ENCODE measurements around the gene CCNA1. TPM values are rescaled to one million over a fixed set of nuclear protein-coding genes. Genes with fewer than 3 reads are reported as not detected.

Gene CCNA1
- total and polyA plus RNA-seq, 8 donors: 0.15 to 4.6 (median 2.1) TPM

DNA sequence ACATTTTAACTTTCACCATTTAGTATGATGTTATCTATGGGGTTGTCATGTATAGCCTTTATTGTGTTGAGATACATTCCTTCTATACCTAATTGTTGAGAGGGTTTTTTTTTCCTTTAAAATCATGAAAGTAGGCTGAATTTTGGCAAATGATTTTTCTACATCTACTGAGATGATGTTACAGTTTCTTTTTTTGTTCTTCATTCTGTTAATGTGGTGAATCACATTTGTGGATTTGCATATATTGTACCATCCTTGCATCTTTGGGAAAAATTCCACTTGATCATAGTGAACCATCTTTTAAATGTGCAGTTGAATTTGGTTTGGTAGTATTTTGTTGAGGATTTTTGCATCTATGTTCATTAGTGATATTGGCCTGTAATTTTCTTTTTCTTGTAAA is 29.2 kb downstream of the CCNA1 start:
- H3K36me3 ChIP-seq: no peaks in the 10 kb centered on the region
- ATAC-seq (no peak), DNase-seq (no peak)
- no peaks in the 10 kb centered on the region for H3K4me1 ChIP-seq
- H3K4me3 ChIP-seq: no peak overlapping the region
- TF ChIP-seq, protein P1, sequence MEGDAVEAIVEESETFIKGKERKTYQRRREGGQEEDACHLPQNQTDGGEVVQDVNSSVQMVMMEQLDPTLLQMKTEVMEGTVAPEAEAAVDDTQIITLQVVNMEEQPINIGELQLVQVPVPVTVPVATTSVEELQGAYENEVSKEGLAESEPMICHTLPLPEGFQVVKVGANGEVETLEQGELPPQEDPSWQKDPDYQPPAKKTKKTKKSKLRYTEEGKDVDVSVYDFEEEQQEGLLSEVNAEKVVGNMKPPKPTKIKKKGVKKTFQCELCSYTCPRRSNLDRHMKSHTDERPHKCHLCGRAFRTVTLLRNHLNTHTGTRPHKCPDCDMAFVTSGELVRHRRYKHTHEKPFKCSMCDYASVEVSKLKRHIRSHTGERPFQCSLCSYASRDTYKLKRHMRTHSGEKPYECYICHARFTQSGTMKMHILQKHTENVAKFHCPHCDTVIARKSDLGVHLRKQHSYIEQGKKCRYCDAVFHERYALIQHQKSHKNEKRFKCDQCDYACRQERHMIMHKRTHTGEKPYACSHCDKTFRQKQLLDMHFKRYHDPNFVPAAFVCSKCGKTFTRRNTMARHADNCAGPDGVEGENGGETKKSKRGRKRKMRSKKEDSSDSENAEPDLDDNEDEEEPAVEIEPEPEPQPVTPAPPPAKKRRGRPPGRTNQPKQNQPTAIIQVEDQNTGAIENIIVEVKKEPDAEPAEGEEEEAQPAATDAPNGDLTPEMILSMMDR (IDR thresholded peaks at IDR 0.05): no peak
- intact Hi-C loops (cut with DNase I): no loop called here
- no peaks in the 10 kb centered on the region for H3K9me3 ChIP-seq
- no peak overlapping the region for H3K27ac ChIP-seq
- no peaks in the 10 kb centered on the region for H3K27me3 ChIP-seq

DNA sequence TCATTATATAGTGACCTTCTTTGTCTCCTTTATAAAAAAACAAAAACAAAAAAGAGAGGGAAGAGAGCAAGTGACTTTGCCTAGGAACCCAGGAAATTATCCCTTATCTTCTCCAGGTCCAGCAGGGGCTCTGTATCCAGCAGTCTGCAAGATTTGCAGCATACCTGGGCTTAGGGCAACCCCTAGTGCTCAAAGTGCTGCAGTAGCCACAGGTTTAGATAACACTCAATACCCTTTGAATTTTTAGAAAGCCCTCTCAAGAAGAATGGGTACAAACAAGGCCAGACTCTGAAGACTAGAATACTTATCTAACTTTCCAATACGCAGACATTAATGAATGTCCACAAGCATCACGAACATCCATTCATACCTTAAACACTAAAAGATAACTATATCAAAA is 43.2 kb downstream of the CCNA1 start:
- no peak overlapping the region for H3K4me3 ChIP-seq
- ATAC-seq (no peak), DNase-seq (no peak)
- H3K9me3 ChIP-seq: peaks cover 0 to 25% of the 10 kb centered on the region in 2 donors
- no peaks in the 10 kb centered on the region for H3K27me3 ChIP-seq
- intact Hi-C loops (cut with DNase I): no loop called here
- no peaks in the 10 kb centered on the region for H3K4me1 ChIP-seq
- no peaks in the 10 kb centered on the region for H3K36me3 ChIP-seq
- H3K27ac ChIP-seq: no peak overlapping the region
- TF ChIP-seq, protein P1 (IDR thresholded peaks at IDR 0.05): no peak

DNA sequence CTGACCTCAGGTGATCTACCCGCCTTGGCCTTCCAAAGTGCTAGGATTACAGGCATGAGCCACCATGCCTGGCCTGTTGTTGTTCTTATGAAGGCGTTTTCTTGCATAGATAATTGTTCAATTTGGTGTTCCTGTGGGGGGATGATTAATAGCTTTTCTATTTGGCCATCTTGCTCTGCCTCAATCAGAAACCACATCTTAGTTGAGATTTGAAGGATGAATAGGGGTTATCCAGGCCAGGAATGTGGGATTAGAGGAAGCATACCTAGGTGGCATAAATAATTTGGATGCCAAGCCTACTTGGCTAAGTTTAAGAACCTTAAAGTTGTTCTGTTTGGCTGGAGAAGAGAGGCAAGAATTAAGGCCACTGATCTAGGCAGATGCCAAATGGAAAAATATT is 44.4 kb downstream of the CCNA1 start:
- DNase-seq: no peak
- no peaks in the 10 kb centered on the region for H3K36me3 ChIP-seq
- H3K27me3 ChIP-seq: no peaks in the 10 kb centered on the region
- peaks cover 0 to 25% of the 10 kb centered on the region in 2 donors for H3K9me3 ChIP-seq
- TF ChIP-seq, protein P1 (IDR thresholded peaks at IDR 0.05): no peak
- no peak for ATAC-seq
- H3K4me1 ChIP-seq: no peaks in the 10 kb centered on the region
- H3K4me3 ChIP-seq: no peak overlapping the region
- intact Hi-C loops (cut with DNase I): no loop called here
- no peak overlapping the region for H3K27ac ChIP-seq

DNA sequence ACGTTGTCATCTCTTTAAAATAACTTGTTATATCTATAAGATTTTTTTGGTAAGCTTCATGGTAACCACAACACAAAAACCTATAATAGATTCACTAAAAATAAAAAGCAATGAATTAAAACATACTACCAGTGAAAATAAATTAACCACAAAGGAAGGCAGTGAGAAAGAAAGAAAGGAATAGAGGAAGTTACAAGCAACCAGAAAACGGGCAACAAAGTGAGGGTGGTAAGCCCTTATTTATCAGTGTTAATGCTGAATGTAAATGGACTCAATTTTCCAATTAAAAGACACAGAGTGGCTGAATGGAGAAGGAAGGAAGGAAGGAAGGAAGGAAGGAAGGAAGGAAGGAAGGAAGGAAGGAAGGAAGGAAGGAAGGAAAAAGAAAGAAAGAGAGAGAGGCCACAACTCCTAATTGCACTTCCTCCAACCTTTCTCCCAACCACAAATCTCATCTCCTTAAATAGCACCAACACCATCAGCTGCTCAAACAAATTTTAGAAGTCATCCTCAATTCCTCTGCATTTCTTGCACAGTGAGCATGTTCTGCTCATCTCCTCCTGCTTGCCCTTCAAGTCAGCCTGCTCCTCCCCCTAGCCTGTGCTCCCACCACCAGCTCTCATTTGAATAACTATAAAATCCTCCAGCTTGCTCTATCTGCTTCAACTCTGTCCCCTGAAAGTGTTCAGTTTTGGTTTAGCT is 48.6 kb downstream of the CCNA1 start:
- no peak overlapping the region for H3K27ac ChIP-seq
- peaks cover 0 to 16% of the 10 kb centered on the region in 2 donors for H3K9me3 ChIP-seq
- TF ChIP-seq, protein P1 (IDR thresholded peaks at IDR 0.05): no peak
- no peaks in the 10 kb centered on the region for H3K27me3 ChIP-seq
- ATAC-seq: no peak
- no peaks in the 10 kb centered on the region for H3K4me1 ChIP-seq
- DNase-seq: no peak
- H3K36me3 ChIP-seq: no peaks in the 10 kb centered on the region
- H3K4me3 ChIP-seq: no peak overlapping the region
- intact Hi-C loops (cut with DNase I): no loop called here

DNA sequence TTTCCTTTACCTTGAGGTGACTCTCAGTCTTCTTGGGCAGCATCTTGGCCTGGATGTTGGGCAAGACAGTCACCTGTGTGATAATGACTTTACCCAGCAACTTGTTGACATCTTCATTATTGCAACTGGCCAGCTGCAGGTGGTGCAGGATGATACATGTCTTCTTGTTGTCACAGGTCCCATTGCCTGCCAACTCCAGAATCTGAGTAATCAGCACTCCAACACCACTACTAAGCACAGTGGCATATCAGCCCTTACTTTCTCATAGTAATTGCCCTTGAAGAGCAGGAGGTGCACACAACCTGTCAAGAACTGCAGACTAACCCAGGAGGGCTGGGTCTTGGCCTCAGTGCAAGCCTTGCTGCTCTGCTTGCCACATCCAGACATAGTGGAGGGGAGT is 57.8 kb downstream of the CCNA1 start:
- Histone ChIP-seq H3K9me3 (no peaks in the 10 kb centered on the region), H3K27ac (no peak overlapping the region), H3K4me1 (no peaks in the 10 kb centered on the region), H3K27me3 (no peaks in the 10 kb centered on the region), H3K4me3 (no peak overlapping the region), H3K36me3 (no peaks in the 10 kb centered on the region)
- TF ChIP-seq, protein P1 (IDR thresholded peaks at IDR 0.05): no peak
- ATAC-seq (no peak), DNase-seq (no peak)
- intact Hi-C loops (cut with DNase I): no loop called here

Other genes starting within 250 kb of the CCNA1 start
- gene SOHLH2, start 217.9 kb upstream of the CCNA1 start, total RNA-seq: under 1 TPM in 1 of 2 donors, not detected in 1; 0.29 TPM
- 1 to 10 TPM in 5 of 6 donors, under 1 TPM in 1; 0.92 to 4.8 (median 2.9) TPM for gene SOHLH2, start 217.9 kb upstream of the CCNA1 start, polyA plus RNA-seq (ENCODE audit: insufficient read length in 6 of 6)
- gene CCDC169, start 134.7 kb upstream of the CCNA1 start, total RNA-seq: 1 to 10 TPM in 1 of 2 donors, under 1 TPM in 1; 0.76 to 2.6 TPM
- gene CCDC169, start 134.7 kb upstream of the CCNA1 start, polyA plus RNA-seq (ENCODE audit: insufficient read length in 6 of 6): 10 to 100 TPM in 1 of 6 donors, 1 to 10 TPM in 5; 4.6 to 10.2 (median 7.2) TPM
- 10 to 100 TPM; 59.1 to 73.7 TPM for gene SPART, start 86.1 kb upstream of the CCNA1 start, total RNA-seq
- 100 to 1,000 TPM in 2 of 6 donors, 10 to 100 TPM in 4; 91.0 to 111 (median 93.2) TPM for gene SPART, start 86.1 kb upstream of the CCNA1 start, polyA plus RNA-seq (ENCODE audit: insufficient read length in 6 of 6)
- gene SERTM1, start 241.5 kb downstream of the CCNA1 start, total RNA-seq: 1 to 10 TPM in 1 of 2 donors, under 1 TPM in 1; 0.67 to 2.4 TPM
- 10 to 100 TPM in 1 of 6 donors, 1 to 10 TPM in 5; 6.4 to 12.4 (median 7.4) TPM for gene SERTM1, start 241.5 kb downstream of the CCNA1 start, polyA plus RNA-seq (ENCODE audit: insufficient read length in 6 of 6)

Data from left lung (tissue), 10 donors.